HCEC 1CT (cell line): ENCODE results near the gene GPR42.
"Not testable (repeated sequence)": the region's sequence is repeated elsewhere in the genome, so short reads cannot be mapped to it uniquely, and the experiment has no call there.

ENCODE experiments used
- DNase-seq: peaks from one replicate; pipeline ENCODE4 v3.0.0-alpha.2; 2017

GPR42 gene

DNA sequence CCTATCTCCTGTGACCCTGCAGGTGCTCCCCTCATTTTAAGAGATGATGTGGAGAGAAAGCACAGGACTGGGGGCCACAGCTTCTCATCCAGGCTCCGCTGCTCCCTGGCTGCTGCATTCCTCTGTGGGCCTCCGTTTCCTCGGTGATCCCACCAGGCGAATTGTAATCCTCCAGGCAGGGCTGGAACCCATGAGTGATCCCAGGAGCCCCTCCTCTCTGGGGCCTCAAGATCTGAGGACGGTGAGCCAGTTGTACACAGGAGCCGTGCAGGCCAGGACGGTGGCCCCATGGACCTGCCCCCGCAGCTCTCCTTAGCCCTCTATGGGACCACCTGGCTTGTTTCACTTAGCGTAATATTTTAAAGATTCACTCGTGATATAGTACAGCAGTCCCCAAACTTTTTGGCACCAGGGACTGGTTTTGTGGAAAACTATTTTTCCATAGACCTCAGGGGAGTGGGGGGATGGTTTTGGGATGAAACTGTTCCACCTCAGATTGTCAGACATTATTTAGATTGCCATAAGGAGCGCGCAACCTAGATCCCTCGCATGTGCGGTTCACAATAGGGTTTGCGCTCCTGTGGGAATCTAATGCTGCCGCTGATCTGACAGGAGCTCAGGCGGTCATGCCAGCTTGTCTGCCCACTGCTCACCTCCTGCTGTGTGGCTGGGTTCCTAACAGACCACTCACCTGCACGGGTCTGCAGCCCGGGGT, 7.0 kb upstream of the GPR42 start:
- no peak for DNase-seq

DNA sequence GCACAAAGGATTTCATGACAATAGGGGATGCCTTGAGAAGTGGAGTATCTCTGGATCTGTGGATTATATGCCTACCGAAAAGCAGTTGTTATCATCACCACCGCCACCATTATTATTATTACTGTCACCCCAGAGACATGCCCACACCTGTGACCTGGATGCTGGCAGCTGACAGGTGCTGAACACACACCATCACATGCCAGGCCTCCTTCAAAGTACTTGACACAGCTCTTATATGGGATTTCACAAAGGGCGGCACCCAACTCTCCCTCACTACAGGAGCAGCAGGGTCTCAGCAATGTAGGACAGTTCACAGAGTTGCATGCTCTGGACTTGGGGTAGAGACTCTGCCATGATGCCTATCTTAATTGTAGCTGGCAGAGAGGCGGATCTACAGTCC, 5.6 kb upstream of the GPR42 start:
- DNase-seq = no peak

- no peak for DNase-seq
Observed at GRCh38 chr19:35368378-35368777, 2.5 kb upstream of the GPR42 start.

DNA sequence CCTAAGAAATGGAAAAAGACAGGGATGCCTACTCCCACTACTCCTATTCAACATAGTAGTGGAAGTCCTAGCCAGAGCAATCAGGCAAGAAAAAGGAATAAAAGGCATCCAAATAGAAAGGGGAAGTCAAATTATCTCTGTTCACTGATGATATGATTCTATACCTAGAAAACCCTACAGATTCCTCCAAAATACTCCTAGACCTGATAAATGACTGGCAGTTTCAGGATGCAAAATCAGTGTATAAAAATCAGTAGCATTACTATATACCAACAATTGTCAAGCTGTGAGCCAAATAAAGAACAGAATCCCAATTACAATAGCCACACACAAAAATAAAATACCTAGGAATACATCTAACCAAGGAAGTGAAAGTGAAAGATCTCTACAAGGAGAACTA, 1.3 kb upstream of the GPR42 start:
- no peak for DNase-seq

- no peak for DNase-seq
Observed at GRCh38 chr19:35373492-35373891, 2.6 kb downstream of the GPR42 start.

GRCh38 chr19:35374031-35374430, 3.2 kb downstream of the GPR42 start:
- not testable (repeated sequence) for DNase-seq

DNA sequence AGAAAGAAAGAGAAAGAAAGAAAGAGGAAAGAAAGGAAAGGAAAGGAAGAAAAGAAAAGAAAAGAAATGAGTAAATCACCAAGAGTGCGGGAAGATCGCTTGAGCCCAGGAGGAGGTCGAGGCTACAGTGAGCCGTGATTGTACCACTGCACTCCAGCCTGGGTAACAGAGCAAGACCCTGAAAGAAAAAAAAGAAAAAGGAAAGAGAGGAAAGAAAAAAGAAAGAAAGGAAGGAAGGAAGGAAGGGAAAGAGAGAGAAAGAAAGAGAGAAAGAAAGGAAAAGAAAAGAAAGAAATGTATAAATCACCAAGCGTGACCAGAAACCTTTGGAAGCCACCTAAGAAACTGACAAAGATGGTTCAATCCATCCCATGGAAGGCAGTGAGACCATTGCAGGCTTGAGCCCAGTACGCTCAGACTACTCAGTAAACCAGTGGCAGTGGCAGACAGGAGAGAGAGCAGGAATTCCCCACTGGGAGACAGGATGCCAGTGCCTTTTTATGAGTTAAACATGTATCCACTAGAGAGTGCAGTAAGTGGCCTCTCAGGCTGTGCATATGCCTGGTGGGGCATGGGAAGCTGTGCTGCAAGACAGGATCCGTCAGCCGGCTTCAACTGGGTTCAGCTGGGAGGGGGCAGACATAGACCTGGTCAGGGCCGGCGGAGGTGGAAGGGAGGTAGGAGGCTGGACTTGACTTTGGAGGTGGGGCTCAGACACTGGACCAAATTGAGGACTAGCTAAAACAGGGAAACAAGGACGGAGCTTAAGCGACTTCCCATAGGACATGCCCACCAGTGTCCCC, 4.8 kb downstream of the GPR42 start:
- DNase-seq = no peak

GRCh38 chr19:35377656-35378055, 6.8 kb downstream of the GPR42 start:
- DNase-seq = no peak

DNA sequence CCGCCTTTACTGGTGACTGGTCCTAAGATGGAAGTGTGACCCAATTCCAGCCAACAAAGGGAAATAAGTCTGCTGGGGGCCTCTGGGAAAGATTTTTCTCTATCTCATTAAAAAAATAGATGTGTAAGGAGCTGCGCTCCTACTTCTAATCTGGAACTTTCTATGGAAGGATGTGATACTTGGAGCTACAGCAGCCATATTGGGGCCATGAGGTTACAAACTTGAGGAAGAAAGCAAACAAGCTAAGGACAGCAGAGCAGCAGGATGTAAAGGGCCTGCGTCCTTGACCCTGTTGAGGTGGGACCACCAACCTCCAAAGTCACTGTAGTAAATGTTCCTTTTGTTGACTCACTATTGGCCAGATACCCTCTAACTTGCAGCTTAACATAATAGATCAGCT, 7.5 kb downstream of the GPR42 start:
- no peak for DNase-seq

- DNase-seq = not testable (repeated sequence)
Observed at GRCh38 chr19:35379545-35379944, 8.7 kb downstream of the GPR42 start.

GRCh38 chr19:35379992-35380391, 9.1 kb downstream of the GPR42 start:
- no peak for DNase-seq

DNA sequence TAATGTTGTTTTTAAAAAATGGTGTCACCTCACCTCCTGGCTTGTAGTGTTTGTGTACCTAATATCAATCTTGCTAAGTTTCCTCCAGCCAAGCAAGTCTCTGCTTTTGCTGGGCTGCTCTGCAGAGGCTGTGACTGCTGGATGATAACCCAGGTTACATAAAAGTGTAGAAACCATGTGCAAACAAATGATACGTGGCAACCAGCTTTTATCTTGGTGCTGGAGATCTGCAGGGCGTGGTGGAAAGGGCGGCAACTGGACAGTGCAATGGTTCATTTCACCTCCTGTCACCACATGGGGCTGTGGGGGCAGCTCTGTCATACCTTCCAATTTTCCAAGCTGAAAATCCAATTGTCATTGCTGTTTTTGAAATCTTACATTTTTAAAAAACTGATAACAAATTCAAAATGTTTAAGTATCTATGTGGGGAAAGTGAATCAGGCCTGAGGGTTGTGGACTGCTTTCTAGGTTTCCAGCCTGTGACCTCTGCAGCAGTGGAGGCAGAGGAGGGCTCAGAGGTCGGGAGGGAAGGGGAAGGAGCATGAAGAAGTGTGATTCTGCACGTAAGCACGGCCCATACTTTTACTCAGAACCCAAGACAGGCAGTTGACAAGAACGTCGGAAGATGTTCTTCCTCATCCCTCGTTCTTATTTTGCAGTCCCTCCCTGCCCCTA, 9.7 kb downstream of the GPR42 start:
- no peak for DNase-seq

DNA sequence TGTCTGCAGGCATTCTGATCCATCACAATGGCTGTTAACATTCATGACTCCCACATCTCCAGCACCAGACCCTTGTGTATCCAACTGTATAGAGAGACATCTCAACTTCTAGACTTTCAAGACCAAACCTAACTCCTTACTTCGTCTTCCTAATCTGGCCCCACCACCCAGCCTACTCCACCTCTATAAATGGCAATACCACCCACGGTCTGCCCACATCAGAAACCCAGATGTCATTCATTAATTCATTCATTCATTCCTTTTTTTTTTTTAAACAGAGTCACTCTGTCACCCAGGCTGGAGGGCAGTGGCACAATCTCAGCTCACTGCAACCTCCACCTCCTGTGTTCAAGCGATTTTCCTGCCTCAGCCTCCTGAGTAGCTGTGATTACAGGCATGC, 10.4 kb downstream of the GPR42 start:
- DNase-seq = no peak

- DNase-seq = no peak
Observed at GRCh38 chr19:35381926-35382325, 11.1 kb downstream of the GPR42 start.

GRCh38 chr19:35383536-35383935, 12.7 kb downstream of the GPR42 start:
- DNase-seq = no peak

- no peak for DNase-seq
Observed at GRCh38 chr19:35388277-35389054, 17.6 kb downstream of the GPR42 start.

- no peak for DNase-seq
Observed at GRCh38 chr19:35389192-35389861, 18.5 kb downstream of the GPR42 start.

DNA sequence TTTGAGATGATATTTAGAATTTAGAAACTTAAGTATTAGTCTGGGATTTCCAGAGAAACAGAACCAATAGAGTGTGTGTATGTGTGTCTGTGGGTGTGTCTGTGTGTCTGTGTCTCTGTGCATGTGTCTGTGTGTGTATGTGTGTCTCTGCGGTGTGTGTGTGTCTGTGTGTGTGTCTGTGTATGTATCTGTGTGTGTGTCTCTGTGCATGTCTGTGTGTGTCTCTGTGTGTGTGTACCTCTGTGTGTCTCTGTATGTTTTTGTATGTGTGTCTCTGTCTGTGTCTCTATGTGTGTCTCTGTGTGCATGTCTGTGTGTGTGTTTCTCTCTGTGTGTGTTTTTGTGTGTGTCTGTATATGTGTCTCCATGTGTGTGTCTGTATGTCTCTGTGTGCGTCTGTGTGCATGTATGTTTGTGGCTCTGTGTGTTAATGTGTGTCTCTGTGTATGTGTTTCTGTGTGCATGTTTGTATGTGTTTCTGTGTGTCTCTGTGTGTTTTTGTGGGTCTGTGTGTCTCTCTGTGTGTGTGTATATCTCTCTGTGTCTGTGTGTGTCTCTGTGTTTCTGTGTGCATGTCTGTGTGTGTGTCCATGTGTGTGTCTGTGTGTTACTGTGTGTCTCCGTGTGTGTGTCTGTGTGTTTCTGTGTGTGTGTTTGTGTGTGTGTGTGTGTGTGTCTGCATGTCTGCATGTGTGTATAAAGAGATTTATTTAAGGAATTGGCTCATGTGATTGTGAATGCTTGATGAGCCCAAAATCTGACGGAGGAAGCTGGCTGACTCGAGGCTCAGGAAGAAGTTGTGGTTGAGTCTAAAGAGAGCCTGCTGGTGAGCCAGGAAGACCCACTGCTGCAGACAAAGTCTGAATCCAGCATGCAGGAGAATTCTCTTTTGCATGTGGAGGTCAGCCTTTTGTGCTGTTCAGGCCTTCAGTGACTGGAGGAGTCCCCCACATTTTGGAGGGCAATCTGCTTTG, 22.2 kb downstream of the GPR42 start:
- no peak for DNase-seq

- no peak for DNase-seq
Observed at GRCh38 chr19:35395382-35396199, 24.7 kb downstream of the GPR42 start.

DNA sequence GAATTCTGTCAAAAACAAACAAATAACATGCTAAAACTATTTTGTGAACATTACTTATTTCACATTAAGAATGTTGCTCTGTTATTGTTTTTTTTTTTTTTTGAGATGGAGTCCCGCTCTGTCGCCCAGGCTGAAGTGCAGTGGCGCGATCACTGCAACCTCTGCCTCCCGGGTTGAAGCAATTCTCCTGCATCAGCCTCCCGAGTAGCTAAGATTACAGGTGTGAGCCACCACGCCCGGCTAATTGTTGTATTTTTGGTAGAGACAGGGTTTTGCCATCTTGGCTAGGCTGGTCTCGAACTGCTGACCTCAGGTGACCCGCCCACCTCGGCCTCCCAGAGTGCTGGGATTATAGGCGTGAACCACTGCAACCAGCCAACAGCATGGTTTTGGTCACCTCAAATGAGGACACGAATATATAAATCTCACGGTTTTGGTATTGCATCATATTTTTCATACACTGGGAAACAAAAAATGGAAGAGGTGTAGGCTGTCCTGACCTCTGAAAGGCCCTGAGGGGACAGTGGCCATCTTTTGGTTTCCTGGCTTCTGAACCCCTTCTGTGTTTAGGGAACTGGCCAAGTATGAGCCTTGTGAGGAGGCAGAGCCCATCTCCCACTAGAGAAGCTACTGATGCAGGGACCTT, 25.5 kb downstream of the GPR42 start:
- no peak for DNase-seq
